GM13977 (cell line): ENCODE data around the gene PDCD1.
"Not testable (repeated sequence)": the region's sequence is repeated elsewhere in the genome, so short reads cannot be mapped to it uniquely, and the experiment has no call there.

ENCODE experiments used
- DNase-seq: peaks from one replicate; pipeline ENCODE4 v3.0.0; 2012; ENCODE audit warnings: low spot score
- in situ Hi-C: fragments of 300-500 bp; cut with MboI; formaldehyde crosslinking; loops from one replicate; pipeline ENCODE4 v1.12.0; 2022; ENCODE audit warnings: low sequenced_read_pairs, low pct_unique_long_range_greater_than_20kb, mixed read lengths, inconsistent platforms; ENCODE audit not compliant: unreplicated experiment
- TF ChIP-seq, protein P1 (sequence below): IDR thresholded peaks from 2 replicates; pipeline ENCODE4 v1.5.1; 2012; ENCODE audit warnings: mild to moderate bottlenecking, control low read depth; ENCODE audit not compliant: insufficient read depth; ENCODE audit errors: extremely low read depth, missing control alignments

Gene PDCD1

DNA sequence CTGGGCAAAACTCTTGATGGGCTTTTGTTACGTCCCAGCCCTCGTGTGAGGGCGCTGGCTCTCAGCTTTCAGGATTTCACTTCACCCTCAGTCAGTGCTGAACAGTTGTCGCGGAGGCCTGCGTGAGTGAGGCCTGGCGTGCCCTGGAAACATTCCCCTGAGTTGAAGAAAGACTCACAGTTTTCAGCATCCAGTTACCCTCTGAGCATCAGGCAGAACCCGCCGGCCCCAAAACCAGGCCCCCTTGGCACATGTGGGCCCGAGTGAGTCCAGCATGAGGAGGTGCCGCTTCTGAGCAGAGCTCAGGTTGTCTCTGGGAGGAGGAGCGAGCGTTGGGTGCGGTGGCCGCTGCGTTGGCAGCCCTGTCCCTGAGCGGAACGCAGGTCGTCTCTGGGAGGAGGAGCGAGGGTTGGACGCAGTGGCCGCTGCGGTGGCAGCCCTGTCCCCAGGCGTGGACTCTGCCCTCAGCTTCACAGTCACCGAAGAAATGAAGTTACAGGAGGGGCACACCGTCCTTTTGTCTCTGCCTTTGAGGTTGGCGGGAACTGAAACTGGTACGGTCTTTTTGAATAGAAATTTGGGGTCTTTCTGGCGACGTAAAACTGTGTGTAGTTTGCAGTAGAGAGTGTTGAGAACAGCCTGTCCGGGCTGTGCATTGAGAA is 49.8 kb downstream of the PDCD1 start, which contains the start of gene NEU4:
Gene NEU4 (plus strand): TSS at position 473 of the 662 bp plus-strand sequence. CDS start 5,292 bp downstream, outside the sequence.
- in situ Hi-C loops = no loop called here
- TF ChIP-seq, protein P1, sequence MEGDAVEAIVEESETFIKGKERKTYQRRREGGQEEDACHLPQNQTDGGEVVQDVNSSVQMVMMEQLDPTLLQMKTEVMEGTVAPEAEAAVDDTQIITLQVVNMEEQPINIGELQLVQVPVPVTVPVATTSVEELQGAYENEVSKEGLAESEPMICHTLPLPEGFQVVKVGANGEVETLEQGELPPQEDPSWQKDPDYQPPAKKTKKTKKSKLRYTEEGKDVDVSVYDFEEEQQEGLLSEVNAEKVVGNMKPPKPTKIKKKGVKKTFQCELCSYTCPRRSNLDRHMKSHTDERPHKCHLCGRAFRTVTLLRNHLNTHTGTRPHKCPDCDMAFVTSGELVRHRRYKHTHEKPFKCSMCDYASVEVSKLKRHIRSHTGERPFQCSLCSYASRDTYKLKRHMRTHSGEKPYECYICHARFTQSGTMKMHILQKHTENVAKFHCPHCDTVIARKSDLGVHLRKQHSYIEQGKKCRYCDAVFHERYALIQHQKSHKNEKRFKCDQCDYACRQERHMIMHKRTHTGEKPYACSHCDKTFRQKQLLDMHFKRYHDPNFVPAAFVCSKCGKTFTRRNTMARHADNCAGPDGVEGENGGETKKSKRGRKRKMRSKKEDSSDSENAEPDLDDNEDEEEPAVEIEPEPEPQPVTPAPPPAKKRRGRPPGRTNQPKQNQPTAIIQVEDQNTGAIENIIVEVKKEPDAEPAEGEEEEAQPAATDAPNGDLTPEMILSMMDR = no peak
- DNase-seq = no peak

DNA sequence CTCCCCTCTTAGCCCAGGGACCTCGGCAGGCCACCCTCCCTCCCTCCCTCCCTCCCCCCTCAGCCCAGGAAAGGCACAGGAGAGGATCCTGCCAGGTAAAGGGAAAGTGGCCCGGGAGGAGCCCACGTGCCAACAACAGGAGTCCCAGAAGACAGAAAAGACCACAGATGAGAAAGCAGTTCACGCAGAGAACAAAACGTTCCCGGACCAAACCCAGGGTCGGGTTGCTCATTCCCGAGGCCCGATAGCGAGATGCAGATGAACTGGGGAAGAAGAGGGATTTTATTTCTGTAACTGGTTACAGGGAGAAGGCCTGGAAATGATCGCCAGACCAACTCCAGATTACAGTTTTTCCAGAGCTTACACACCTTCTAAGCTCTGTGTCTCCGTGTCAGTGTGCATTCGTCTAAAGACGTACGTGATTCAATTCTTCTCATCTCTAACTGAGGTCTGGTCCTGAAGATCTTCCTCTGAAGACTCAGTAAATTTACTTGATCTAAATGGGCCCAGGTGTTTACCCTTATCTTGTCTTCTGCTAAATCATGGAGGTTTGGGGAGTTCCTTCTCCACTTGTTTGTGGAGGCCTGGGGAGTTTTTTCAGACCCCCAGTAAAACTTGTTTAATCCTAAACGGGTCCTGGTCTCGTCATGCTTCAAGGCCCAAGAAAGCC is 50.5 kb downstream of the PDCD1 start:
- DNase-seq = no peak
- TF ChIP-seq, protein P1 = no peak
- in situ Hi-C loops = no loop called here

DNA sequence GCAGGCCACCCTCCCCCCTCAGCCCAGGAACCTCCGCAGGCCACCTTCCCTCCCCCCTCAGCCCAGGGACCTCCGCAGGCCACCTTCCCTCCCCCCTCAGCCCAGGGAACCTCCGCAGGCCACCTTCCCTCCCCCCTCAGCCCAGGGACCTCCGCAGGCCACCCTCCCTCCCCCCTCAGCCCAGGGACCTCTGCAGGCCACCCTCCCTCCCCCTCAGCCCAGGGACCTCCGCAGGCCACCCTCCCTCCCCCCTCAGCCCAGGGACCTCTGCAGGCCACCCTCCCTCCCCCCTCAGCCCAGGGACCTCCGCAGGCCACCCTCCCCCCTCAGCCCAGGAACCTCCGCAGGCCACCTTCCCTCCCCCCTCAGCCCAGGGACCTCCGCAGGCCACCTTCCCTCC is 52.5 kb downstream of the PDCD1 start:
- in situ Hi-C loops, DNase-seq: not testable (repeated sequence)

DNA sequence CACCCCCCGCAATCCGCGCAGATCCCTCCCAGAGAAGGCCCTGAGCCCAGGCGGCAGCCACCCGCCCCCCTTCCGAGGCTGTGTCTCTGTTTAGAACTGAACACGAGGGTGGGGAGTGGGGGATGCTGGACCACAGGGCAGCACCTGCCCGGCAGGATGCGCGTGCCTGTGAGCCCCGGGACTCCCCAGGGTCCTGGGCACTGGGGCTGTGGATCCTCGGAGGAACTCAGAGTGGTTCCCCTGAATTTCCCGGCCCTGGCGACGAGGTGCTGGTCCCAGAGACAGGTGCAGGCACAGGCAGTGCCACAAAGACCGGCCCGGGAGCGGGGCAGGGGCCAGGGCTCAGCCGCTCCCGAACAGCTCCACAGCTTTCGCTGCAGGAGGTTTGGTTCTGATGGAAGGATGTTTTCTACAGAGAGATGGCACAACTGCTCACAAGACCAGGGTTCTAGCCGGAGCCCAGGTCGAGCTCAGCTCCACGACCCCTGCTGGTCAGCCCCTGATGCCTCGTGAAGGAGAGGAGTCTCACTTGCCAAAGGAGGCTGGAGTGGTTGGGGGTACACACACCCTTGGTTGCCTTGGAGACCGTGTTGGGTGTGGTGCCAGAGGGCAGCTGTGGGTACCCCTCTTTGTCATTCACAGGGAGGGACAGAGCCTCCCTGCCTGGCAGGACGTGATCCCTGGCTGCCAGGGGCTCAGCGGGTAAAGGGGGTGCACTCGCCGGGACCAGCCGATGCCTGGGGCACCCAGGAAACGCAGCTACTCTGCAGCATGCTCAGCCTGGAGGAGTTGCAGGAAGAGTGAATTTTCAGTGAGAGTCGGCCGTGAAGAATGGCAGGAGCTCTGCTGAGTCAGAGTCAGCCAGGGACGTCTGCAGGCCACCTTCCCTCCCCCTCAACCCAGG is 54.1 kb downstream of the PDCD1 start:
- in situ Hi-C loops = no loop called here

DNA sequence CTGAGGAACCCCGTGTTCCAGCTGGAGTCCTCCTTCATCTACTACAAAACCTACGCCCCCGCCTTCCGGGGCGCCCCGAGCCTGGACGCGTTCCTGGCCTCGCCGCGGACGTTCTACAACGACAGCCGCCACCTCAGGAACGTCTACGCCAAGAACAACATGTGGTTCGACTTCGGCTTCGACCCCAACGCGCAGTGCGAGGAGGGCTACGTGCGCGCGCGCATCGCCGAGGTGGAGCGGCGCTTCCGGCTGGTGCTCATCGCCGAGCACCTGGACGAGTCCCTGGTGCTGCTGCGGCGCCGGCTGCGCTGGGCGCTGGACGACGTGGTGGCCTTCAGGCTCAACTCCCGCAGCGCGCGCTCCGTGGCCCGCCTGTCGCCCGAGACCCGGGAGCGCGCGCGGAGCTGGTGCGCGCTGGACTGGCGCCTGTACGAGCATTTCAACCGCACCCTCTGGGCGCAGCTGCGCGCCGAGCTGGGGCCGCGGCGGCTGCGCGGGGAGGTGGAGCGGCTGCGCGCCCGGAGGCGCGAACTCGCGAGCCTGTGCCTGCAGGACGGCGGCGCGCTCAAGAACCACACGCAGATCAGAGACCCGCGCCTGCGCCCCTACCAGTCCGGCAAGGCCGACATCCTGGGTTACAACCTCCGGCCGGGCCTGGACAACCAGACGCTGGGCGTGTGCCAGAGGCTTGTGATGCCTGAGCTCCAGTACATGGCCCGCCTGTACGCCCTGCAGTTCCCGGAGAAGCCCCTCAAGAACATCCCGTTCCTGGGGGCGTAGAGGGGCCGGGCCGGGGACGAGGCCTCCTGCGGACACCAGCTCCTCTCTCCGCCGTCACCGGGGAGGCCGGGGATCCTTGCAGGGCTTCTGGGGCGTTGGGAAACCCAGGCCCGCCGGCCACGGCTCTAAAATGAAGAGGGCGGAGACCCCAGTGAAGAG is 55.0 kb downstream of the PDCD1 start:
- in situ Hi-C loops = no loop called here
- TF ChIP-seq, protein P1 = no peak
- peak; percentile 80 for DNase-seq

More for the DNA sequence above, 54.1 kb downstream of the PDCD1 start:
- TF ChIP-seq, protein P1 = peak; percentile 41
- peak; percentile 58 for DNase-seq

DNA sequence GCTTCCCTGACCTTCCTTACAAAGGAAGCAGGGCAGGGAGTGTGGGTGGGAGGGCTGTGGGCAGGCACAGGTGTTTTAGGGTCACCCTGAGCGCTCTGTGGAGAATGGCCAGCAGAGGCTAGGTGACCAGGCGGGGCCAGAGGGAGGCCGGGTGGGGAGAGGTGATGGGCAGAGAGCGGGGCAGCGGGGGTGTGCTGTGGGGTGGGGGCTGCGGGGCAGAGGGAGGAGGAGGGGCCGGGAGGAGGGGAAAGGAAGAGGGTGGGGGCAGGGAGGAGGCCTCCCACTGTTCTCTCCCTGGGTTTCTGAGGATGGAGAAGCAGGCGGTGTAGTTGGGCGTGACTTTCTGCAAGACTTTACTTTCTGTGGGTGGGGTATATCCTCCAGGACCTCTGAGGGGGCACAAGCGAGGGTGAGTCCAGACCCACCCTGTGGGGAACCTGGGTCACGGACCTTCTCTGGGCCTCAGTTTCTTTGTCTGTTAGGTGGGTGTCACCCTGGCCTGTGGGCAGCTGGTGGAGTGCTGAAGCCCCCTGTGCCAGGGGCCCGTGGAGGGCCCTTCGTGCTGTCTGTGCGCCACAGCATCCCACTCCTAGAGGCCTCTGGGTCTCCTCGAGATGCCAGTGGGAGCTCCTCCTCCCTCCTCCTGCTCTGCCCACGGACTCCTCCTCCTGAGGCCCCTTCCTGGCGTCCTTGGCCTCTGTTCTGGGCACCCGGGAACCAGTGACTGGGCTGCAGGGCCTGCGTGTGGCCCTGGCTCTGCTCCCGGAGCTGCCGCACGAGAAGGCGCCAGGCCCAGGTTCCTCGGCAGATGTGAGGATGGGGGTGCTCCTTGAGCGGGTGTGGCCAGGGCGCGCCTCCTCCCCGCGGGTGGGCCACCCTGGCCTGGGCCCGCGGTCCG is 56.0 kb downstream of the PDCD1 start:
- TF ChIP-seq, protein P1 = no peak
- in situ Hi-C loops = no loop called here
- peak; percentile 23 for DNase-seq
